GM13976 (cell line): ENCODE results near the gene MGAT5.

ENCODE experiments used
- DNase-seq: peaks from one replicate; pipeline ENCODE4 v3.0.0; 2012; ENCODE audit warnings: low spot score
- in situ Hi-C: fragments of 300-500 bp; cut with MboI; formaldehyde crosslinking; loops from one replicate; pipeline ENCODE4 v1.12.0; 2022; ENCODE audit warnings: low sequenced_read_pairs, mixed read lengths, inconsistent platforms; ENCODE audit not compliant: unreplicated experiment
- TF ChIP-seq, protein P1 (sequence below): IDR thresholded peaks from 2 replicates; pipeline ENCODE4 v1.5.1; 2012; ENCODE audit warnings: borderline replicate concordance, mild to moderate bottlenecking; ENCODE audit not compliant: insufficient read depth; ENCODE audit errors: extremely low read depth, missing control alignments, control extremely low read depth

MGAT5 gene

DNA sequence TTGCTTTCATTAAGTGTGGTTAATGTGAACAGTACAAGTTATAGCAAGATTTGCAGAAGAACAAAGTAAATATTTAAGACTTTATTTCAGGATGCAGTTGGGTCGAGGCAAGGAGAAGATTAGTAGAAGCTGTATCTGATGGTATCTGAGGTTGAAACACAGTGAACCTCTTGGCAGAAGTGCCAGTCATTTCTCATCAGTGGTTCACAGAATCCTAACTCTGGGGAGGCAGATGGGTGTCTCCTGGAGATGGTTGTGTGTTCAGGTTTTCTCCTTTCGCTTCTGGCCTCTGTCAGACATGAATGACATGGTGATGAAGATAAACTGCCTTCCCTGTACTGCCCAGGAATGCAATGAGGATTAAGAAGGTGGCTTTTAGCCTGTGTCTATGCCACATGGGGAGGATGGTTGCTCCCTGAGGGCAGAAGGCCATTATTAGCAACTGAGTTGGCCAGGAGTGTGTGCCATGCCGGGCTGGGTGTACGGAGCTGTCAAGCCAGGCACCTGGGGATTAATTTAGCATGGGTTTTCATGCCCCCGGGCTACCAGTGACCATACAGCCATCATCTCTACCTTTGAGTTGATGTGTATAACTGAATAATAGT lies 28.0 kb downstream of the MGAT5 start:
- in situ Hi-C loops, result no loop called here
- TF ChIP-seq, protein P1, sequence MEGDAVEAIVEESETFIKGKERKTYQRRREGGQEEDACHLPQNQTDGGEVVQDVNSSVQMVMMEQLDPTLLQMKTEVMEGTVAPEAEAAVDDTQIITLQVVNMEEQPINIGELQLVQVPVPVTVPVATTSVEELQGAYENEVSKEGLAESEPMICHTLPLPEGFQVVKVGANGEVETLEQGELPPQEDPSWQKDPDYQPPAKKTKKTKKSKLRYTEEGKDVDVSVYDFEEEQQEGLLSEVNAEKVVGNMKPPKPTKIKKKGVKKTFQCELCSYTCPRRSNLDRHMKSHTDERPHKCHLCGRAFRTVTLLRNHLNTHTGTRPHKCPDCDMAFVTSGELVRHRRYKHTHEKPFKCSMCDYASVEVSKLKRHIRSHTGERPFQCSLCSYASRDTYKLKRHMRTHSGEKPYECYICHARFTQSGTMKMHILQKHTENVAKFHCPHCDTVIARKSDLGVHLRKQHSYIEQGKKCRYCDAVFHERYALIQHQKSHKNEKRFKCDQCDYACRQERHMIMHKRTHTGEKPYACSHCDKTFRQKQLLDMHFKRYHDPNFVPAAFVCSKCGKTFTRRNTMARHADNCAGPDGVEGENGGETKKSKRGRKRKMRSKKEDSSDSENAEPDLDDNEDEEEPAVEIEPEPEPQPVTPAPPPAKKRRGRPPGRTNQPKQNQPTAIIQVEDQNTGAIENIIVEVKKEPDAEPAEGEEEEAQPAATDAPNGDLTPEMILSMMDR, result no peak
- no peak for DNase-seq

DNA sequence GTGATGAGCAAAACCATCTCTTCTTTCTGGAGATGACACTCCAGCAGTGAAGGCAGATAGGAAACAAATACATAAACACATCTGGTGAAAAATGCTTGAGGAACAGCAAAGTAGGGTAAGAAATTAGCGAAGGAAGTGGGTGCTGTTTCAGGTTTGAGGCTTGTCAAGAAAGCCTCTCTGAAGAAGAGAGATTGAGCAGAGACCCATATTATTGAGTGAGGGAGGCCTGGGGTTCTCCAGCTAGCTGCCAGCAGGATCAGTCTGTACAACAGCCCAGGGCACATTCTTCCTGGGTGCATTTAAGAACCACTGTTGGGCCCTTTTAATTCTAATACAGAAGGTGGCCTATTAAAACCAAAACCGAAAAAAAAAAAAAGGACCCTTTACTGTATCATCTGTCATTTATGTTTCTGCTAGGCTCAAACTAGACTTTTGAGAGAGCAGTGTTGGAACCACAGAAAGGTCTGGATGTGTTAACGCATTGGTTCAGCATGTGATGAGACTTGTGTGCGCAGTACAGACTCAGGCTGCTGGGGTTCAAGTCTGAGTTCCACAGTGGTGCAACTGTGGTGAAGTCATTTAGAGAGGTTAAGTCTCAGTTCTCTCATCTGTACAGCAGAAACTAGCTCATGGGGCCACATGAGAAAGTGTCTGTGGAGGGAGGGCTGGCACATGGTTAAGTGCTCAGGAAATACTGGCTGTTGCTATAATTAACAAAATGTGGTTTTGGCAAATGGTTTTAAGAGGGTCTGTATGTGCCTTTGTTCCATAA lies 28.9 kb downstream of the MGAT5 start:
- in situ Hi-C loops, result no loop called here
- TF ChIP-seq, protein P1, result no peak
- DNase-seq, result peak; percentile 44

DNA sequence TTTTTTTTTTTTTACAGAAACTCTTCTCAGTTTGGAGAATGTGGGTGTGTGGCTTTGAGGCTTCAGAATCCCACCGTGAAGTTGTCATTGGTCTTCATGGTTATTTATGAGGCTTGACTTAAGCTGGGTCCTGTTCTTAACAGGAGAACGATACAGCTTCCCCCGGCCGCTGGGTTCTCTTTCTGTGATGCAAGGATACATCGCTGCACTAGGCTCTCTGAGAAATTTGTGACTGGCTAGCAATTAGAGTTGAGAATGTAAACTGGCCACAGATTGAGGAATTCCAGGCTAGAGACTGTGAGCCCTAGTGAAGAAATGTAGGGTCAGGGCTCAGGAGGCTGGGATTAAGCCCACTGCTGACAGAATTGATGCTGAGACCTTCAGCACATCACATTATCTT lies 29.8 kb downstream of the MGAT5 start:
- TF ChIP-seq, protein P1, result no peak
- DNase-seq, result no peak

DNA sequence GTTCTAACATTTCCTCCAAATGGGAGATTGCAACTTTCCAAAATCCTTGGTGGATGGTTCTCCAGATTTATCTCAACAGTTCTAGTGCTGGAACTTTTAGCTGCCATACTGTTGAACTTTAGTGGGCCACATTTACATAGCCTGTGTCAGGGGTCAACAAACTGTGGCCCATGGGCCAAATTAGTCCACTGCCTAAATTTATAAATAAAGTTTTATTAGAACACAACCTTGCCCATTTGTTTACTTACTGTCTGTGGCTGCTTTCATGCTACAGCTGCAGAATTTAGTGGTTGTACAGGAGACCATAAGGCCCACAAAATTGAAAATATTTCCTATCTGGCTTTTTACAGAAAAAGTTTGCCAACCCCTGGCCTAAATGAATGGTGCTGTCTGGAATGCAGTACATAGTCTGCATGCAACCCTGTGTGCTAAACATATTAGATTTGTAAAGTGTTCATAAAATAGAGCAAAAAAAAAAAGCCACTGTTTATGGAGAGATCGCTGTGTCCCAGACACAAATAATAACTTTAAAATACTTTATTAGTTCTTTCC lies 30.3 kb downstream of the MGAT5 start:
- in situ Hi-C loops, result no loop called here
- no peak for DNase-seq
- TF ChIP-seq, protein P1, result no peak

More for the DNA sequence above, 29.8 kb downstream of the MGAT5 start:
- in situ Hi-C loops, result no loop called here

DNA sequence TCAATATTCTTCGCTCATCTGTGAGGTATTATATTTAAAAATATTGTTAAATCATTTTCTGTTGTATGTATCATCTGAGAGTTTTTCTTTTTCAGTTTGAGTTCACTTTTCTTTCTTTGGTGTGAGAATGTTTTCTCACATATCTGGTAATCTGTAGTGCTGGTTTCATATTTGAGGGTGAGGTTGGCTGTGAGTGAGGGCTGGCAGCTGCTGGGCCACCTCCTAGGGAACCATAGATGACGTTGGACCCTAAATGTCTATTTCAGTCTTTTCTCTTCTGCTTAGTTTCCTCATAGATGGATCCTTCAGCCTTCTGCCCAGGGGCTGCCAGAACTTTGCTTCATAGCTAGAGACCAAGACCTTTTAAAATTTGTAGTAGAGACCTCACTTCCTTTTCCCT lies 33.5 kb downstream of the MGAT5 start:
- TF ChIP-seq, protein P1, result no peak
- in situ Hi-C loops, result no loop called here

DNA sequence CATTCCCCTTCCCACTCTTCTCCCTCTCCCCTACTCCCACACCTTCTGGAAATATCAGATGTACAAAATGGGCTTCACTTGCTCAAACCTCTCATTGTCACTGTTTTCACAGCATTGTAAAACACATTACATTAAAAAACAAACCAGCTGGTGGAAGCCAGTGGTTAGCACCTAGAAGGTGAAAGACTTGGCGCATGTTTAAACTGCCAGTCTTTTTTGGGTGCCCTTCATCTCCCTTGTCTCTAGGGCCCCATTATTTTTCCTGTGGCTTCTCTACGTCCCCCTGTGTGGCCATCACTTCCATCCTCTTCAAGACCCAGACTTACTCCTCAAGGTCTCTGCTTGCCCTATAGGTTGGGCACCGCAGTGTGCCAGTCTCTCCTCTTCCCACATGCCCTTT lies 34.9 kb downstream of the MGAT5 start:
- no peak for DNase-seq
- in situ Hi-C loops, result no loop called here
- TF ChIP-seq, protein P1, result no peak

More for the DNA sequence above, 33.5 kb downstream of the MGAT5 start:
- DNase-seq, result no peak
